BE2C (cell line): ENCODE data around the gene GIPR.

Source experiments
- DNase-seq: peaks from one replicate; pipeline ENCODE4 v3.0.0-alpha.2; 2020
- H3K27me3 ChIP-seq: fragments of 250-450 bp; sonication (Bioruptor Pico); 2 replicates; pipeline ENCODE4 v1.5.1; 2020; ENCODE audit warnings: mild to moderate bottlenecking
- H3K36me3 ChIP-seq: fragments of 250-450 bp; sonication (Bioruptor Pico); 2 replicates; pipeline ENCODE4 v1.5.1; 2020; ENCODE audit warnings: mild to moderate bottlenecking
- H3K4me1 ChIP-seq: fragments of 250-450 bp; sonication (Bioruptor Pico); 2 replicates; pipeline ENCODE4 v1.5.1; 2020
- H3K4me3 ChIP-seq: 2 replicates; pipeline ENCODE4 v1.5.1; 2011; ENCODE audit warnings: low read depth, low read length
- H3K9me3 ChIP-seq: fragments of 250-450 bp; sonication (Bioruptor Pico); 2 replicates; pipeline ENCODE4 v1.5.1; 2020
- TF ChIP-seq, protein P1 (sequence below): IDR thresholded peaks from 2 replicates; pipeline ENCODE4 v1.5.1; 2012; ENCODE audit warnings: mild to moderate bottlenecking, low read depth, low read length

GIPR gene

DNA sequence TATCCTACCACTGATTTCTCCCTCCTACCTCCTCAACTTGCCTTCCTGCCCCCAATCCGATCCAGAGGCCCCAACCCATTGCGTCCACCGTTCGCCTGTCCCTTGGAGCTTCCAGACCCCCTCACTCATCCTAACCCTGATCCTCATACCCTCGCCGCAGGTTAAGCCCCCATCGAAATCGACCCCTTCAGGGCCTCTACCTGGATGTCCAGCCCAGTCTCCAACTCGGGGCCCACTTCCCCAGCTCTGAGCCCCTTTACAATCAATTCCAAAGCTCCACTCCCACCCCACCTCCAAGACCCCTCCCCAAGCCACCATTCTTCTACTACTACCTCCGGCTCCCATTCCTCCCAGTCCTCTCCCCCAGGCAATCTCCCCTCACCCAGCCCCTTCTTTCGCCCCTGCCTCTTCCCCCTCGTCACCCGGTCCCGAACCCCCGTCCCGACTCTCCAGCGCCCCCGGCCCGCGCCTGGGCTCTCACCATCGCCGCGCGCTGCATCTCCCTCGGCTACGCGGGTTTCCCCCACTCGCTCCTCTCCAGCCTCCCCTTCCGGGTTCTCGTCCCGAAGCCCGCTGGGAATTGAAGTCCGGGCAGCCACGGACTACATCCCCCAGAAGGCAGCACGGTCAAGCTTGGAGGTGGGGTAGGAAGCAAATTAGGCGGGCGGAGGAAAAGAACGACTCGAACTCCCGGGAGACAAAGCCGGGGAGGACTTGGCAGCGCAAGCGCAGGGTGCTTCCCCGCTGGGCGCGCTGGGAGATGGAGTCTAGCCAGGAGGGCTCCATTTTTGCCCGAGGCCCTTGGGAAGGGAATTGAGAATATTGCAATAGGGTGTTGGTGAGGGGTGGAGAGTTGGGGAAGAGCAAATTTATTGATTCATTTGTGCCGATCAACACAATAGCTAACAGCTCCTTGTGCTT is 62.6 kb downstream of the GIPR start, which contains the start of gene FBXO46:
FBXO46 (minus strand) TSS at position 529 of the 921 bp plus-strand sequence. CDS start 17,401 bp downstream, outside the sequence.
- Histone ChIP-seq H3K36me3 (no peaks in the 10 kb centered on the region), H3K4me3 (peak within 1 kb of the TSS; percentile 92), H3K9me3 (no peaks in the 10 kb centered on the region), H3K4me1 (no peaks in the 10 kb centered on the region; the same call in 1 of the 2 replicates), H3K27me3 (no peaks in the 10 kb centered on the region)
- DNase-seq = peak; percentile 99
- TF ChIP-seq, protein P1, sequence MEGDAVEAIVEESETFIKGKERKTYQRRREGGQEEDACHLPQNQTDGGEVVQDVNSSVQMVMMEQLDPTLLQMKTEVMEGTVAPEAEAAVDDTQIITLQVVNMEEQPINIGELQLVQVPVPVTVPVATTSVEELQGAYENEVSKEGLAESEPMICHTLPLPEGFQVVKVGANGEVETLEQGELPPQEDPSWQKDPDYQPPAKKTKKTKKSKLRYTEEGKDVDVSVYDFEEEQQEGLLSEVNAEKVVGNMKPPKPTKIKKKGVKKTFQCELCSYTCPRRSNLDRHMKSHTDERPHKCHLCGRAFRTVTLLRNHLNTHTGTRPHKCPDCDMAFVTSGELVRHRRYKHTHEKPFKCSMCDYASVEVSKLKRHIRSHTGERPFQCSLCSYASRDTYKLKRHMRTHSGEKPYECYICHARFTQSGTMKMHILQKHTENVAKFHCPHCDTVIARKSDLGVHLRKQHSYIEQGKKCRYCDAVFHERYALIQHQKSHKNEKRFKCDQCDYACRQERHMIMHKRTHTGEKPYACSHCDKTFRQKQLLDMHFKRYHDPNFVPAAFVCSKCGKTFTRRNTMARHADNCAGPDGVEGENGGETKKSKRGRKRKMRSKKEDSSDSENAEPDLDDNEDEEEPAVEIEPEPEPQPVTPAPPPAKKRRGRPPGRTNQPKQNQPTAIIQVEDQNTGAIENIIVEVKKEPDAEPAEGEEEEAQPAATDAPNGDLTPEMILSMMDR = 0 out of 2 replicates have a peak, but pooled peaks have one; percentile 14
